ENCODE results near the gene SRGAP2C. TPM values are rescaled to one million over a fixed set of nuclear protein-coding genes. Genes with fewer than 3 reads are reported as not detected.
"Not testable (repeated sequence)": the region's sequence is repeated elsewhere in the genome, so short reads cannot be mapped to it uniquely, and the experiment has no call there.

SRGAP2C gene
- total RNA-seq, 2 donors from 2014 or later, result 8.4 to 10.2 TPM

- H3K4me1 ChIP-seq; H3K9ac ChIP-seq (ENCODE audit: low read depth in 2 of 2, low read length in 2 of 2); DNase-seq; H3K9me3 ChIP-seq; H3K27ac ChIP-seq; intact Hi-C loops (cut with DNase I); H3K27me3 ChIP-seq; H3K36me3 ChIP-seq; H3K4me3 ChIP-seq: not testable (repeated sequence)
Measured at GRCh38 chr1:121200232-121200631, 15.5 kb downstream of the SRGAP2C start.

GRCh38 chr1:121200985-121201981 lies 16.5 kb downstream of the SRGAP2C start:
- H3K9me3 ChIP-seq; H3K9ac ChIP-seq (ENCODE audit: low read depth in 2 of 2, low read length in 2 of 2); H3K27me3 ChIP-seq; DNase-seq; H3K4me1 ChIP-seq; intact Hi-C loops (cut with DNase I); H3K27ac ChIP-seq; H3K4me3 ChIP-seq; H3K36me3 ChIP-seq: not testable (repeated sequence)

- intact Hi-C loops (cut with DNase I); H3K36me3 ChIP-seq; H3K4me3 ChIP-seq; DNase-seq; H3K9me3 ChIP-seq; H3K27ac ChIP-seq; H3K4me1 ChIP-seq; H3K9ac ChIP-seq (ENCODE audit: low read depth in 2 of 2, low read length in 2 of 2); H3K27me3 ChIP-seq: not testable (repeated sequence)
Measured at GRCh38 chr1:121202986-121203385, 18.2 kb downstream of the SRGAP2C start.

GRCh38 chr1:121205786-121206711 lies 21.3 kb downstream of the SRGAP2C start:
- H3K27ac ChIP-seq; H3K36me3 ChIP-seq; DNase-seq; H3K27me3 ChIP-seq; H3K9ac ChIP-seq (ENCODE audit: low read depth in 2 of 2, low read length in 2 of 2); H3K4me1 ChIP-seq; intact Hi-C loops (cut with DNase I); H3K4me3 ChIP-seq; H3K9me3 ChIP-seq: not testable (repeated sequence)

- DNase-seq; H3K9me3 ChIP-seq; H3K27me3 ChIP-seq; H3K36me3 ChIP-seq; intact Hi-C loops (cut with DNase I); H3K4me3 ChIP-seq; H3K4me1 ChIP-seq; H3K27ac ChIP-seq; H3K9ac ChIP-seq (ENCODE audit: low read depth in 2 of 2, low read length in 2 of 2): not testable (repeated sequence)
Measured at GRCh38 chr1:121207328-121207727, 22.6 kb downstream of the SRGAP2C start.

GRCh38 chr1:121208375-121208774 lies 23.6 kb downstream of the SRGAP2C start:
- intact Hi-C loops (cut with DNase I); H3K9ac ChIP-seq (ENCODE audit: low read depth in 2 of 2, low read length in 2 of 2); H3K36me3 ChIP-seq; H3K4me1 ChIP-seq; H3K4me3 ChIP-seq; DNase-seq; H3K27ac ChIP-seq; H3K27me3 ChIP-seq; H3K9me3 ChIP-seq: not testable (repeated sequence)

GRCh38 chr1:121210778-121211177 lies 26.0 kb downstream of the SRGAP2C start:
- intact Hi-C loops (cut with DNase I); H3K9me3 ChIP-seq; DNase-seq; H3K4me1 ChIP-seq; H3K36me3 ChIP-seq; H3K27ac ChIP-seq; H3K9ac ChIP-seq (ENCODE audit: low read depth in 2 of 2, low read length in 2 of 2); H3K27me3 ChIP-seq; H3K4me3 ChIP-seq: not testable (repeated sequence)

- DNase-seq; H3K9ac ChIP-seq (ENCODE audit: low read depth in 2 of 2, low read length in 2 of 2); H3K4me3 ChIP-seq; H3K4me1 ChIP-seq; intact Hi-C loops (cut with DNase I); H3K27me3 ChIP-seq; H3K9me3 ChIP-seq; H3K36me3 ChIP-seq; H3K27ac ChIP-seq: not testable (repeated sequence)
Measured at GRCh38 chr1:121213491-121213890, 28.7 kb downstream of the SRGAP2C start.

- H3K27me3 ChIP-seq; H3K9me3 ChIP-seq; H3K27ac ChIP-seq; H3K4me1 ChIP-seq; DNase-seq; H3K4me3 ChIP-seq; H3K9ac ChIP-seq (ENCODE audit: low read depth in 2 of 2, low read length in 2 of 2); intact Hi-C loops (cut with DNase I); H3K36me3 ChIP-seq: not testable (repeated sequence)
Measured at GRCh38 chr1:121214544-121215156, 29.9 kb downstream of the SRGAP2C start.

GRCh38 chr1:121215699-121216417 lies 31.1 kb downstream of the SRGAP2C start:
- H3K36me3 ChIP-seq, result not testable (repeated sequence)

GRCh38 chr1:121216676-121217075 lies 31.9 kb downstream of the SRGAP2C start:
- H3K9ac ChIP-seq (ENCODE audit: low read depth in 2 of 2, low read length in 2 of 2); DNase-seq; H3K27ac ChIP-seq; H3K27me3 ChIP-seq; H3K36me3 ChIP-seq; H3K9me3 ChIP-seq; H3K4me1 ChIP-seq; H3K4me3 ChIP-seq; intact Hi-C loops (cut with DNase I): not testable (repeated sequence)

More at GRCh38 chr1:121215699-121216417, 31.1 kb downstream of the SRGAP2C start:
- H3K9ac ChIP-seq (ENCODE audit: low read depth in 2 of 2, low read length in 2 of 2); H3K27me3 ChIP-seq; intact Hi-C loops (cut with DNase I); DNase-seq; H3K4me3 ChIP-seq; H3K9me3 ChIP-seq; H3K27ac ChIP-seq; H3K4me1 ChIP-seq: not testable (repeated sequence)

GRCh38 chr1:121221770-121222169 lies 37.0 kb downstream of the SRGAP2C start:
- H3K9me3 ChIP-seq; H3K27me3 ChIP-seq; H3K4me3 ChIP-seq; H3K36me3 ChIP-seq; intact Hi-C loops (cut with DNase I); H3K9ac ChIP-seq (ENCODE audit: low read depth in 2 of 2, low read length in 2 of 2); H3K27ac ChIP-seq; DNase-seq; H3K4me1 ChIP-seq: not testable (repeated sequence)
